ENCODE data around the gene CDADC1.

CDADC1 gene
- total RNA-seq: 12.9 to 20.6 (median 15.7) reads per million in 4 experiments

- DNase-seq: peak; percentile 71
These were observed at the start of gene CDADC1 for GRCh38 chr13:49247643-49248621. CDADC1 (plus strand) TSS chr13:49247925; CDS start chr13:49248038, 113 bp downstream.

GRCh38 chr13:49206641-49207040, 41.1 kb upstream of the CDADC1 start:
- DNase-seq: no peak

- DNase-seq: no peak
These were observed 39.1 kb upstream of the CDADC1 start for GRCh38 chr13:49208619-49209018.

GRCh38 chr13:49210114-49210513, 37.6 kb upstream of the CDADC1 start:
- no peak for DNase-seq

GRCh38 chr13:49210669-49211068, 37.1 kb upstream of the CDADC1 start:
- DNase-seq: no peak

GRCh38 chr13:49213539-49213938, 34.2 kb upstream of the CDADC1 start:
- DNase-seq: no peak

- DNase-seq: no peak
These were observed 33.5 kb upstream of the CDADC1 start for GRCh38 chr13:49213997-49214916.

GRCh38 chr13:49214917-49215376, 32.8 kb upstream of the CDADC1 start:
- DNase-seq: no peak

GRCh38 chr13:49216334-49216733, 31.4 kb upstream of the CDADC1 start:
- DNase-seq: no peak

GRCh38 chr13:49217962-49218492, 29.7 kb upstream of the CDADC1 start:
- no peak for DNase-seq

- DNase-seq: no peak
These were observed 29.2 kb upstream of the CDADC1 start for GRCh38 chr13:49218493-49219051.

GRCh38 chr13:49219647-49220035, 28.1 kb upstream of the CDADC1 start:
- no peak for DNase-seq

- DNase-seq: peak; percentile 5
These were observed 27.5 kb upstream of the CDADC1 start, which contains the start of gene MLNR for GRCh38 chr13:49220036-49220855. MLNR (plus strand) TSS chr13:49220338; CDS start chr13:49220338, 0 bp downstream.

- no peak for DNase-seq
These were observed 26.7 kb upstream of the CDADC1 start for GRCh38 chr13:49220856-49221589.

GRCh38 chr13:49221590-49221965, 26.1 kb upstream of the CDADC1 start:
- no peak for DNase-seq

GRCh38 chr13:49225223-49226042, 22.3 kb upstream of the CDADC1 start:
- no peak for DNase-seq

- DNase-seq: no peak
These were observed 21.1 kb upstream of the CDADC1 start for GRCh38 chr13:49226613-49227012.

- no peak for DNase-seq
These were observed 13.0 kb upstream of the CDADC1 start for GRCh38 chr13:49234741-49235140.

GRCh38 chr13:49235856-49236431, 11.8 kb upstream of the CDADC1 start:
- no peak for DNase-seq

- DNase-seq: no peak
These were observed 9.1 kb upstream of the CDADC1 start for GRCh38 chr13:49238621-49239020.
